Nephron (organoid): ENCODE results near the gene LRP10.
A peak's percentile ranks its signal among the peaks of the same experiment; 100 is the strongest.
"Not testable (repeated sequence)": the region's sequence is repeated elsewhere in the genome, so short reads cannot be mapped to it uniquely, and the experiment has no call there.

Source experiments
- H3K27ac Mint-ChIP-seq, 3 experiments: 2 replicates each; pipeline ENCODE4 v1.8.0; 2020; ENCODE audit warnings: mixed read lengths in 3 of 3, mild to moderate bottlenecking in 2 of 3, moderate library complexity in 1 of 3
- H3K27me3 Mint-ChIP-seq: 2 replicates; pipeline ENCODE4 v1.8.0; 2021; ENCODE audit warnings: low read depth, mild to moderate bottlenecking, moderate library complexity, mixed read lengths
- H3K36me3 Mint-ChIP-seq: 2 replicates; pipeline ENCODE4 v1.8.0; 2020; ENCODE audit warnings: low read depth, mixed read lengths
- H3K4me1 Mint-ChIP-seq: 2 replicates; pipeline ENCODE4 v1.8.0; 2020; ENCODE audit warnings: mixed read lengths
- H3K4me3 Mint-ChIP-seq, 3 experiments: 2 replicates each; pipeline ENCODE4 v1.8.0; 2020; ENCODE audit warnings: mild to moderate bottlenecking in 3 of 3, mixed read lengths in 3 of 3, moderate library complexity in 2 of 3
- H3K9me3 Mint-ChIP-seq: 2 replicates; pipeline ENCODE4 v1.8.0; 2020; ENCODE audit warnings: mixed read lengths
- CTCF ChIP-seq, 3 experiments: fragments of 200-600 bp; sonication (generic); IDR thresholded peaks; one replicate each; pipeline ENCODE4 v1.5.0; 2021; ENCODE audit warnings: antibody characterized with exemption in 3 of 3; ENCODE audit not compliant: unreplicated experiment in 3 of 3

LRP10 gene

DNA sequence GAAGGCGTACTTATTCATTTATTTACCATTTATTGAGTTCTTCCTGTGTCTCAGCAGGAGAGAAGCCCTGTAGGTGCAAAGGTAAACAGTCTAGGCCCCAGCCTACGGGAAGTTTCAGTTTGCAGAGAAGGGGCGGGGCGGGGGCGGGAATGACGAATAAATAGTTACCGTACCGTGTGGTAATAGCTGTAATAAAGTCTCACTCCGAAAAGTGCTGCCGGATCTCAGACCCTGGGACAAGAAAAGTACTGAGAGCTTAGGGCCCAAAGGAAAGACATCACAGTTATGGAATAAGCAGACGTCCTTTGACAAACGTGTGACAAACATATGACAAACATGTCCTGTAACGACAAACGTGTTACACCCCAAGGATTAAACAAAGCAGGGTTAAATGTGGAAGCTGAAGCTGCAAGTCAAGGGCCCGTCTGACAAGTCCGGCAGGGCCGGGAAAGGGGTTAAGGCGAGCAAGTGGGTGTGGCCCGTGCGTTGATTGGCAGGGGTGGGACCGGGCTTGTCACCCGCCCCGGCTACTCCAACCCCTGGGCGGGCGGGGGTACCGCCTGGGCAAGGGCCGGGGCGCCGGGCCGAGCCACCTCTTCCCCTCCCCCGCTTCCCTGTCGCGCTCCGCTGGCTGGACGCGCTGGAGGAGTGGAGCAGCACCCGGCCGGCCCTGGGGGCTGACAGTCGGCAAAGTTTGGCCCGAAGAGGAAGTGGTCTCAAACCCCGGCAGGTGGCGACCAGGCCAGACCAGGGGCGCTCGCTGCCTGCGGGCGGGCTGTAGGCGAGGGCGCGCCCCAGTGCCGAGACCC is at the start of gene LRP10:
TSS of gene LRP10 (plus strand) at position 517 of the 809 bp plus-strand sequence. CDS start 564 bp downstream, outside the sequence.
- H3K36me3 Mint-ChIP-seq = peaks cover 16% of the 10 kb centered on the region
- peak within 1 kb of the TSS; percentile 89 to 98 (median 98) for H3K27ac Mint-ChIP-seq
- H3K4me3 Mint-ChIP-seq = peak within 1 kb of the TSS; percentile 92 to 98 (median 97)
- H3K4me1 Mint-ChIP-seq = peaks cover 13% of the 10 kb centered on the region
- H3K27me3 Mint-ChIP-seq = no peaks in the 10 kb centered on the region
- TF ChIP-seq CTCF (IDR thresholded peaks at IDR 0.05; ENCODE audit: unreplicated experiment in 3 of 3) = no peak
- no peaks in the 10 kb centered on the region for H3K9me3 Mint-ChIP-seq

DNA sequence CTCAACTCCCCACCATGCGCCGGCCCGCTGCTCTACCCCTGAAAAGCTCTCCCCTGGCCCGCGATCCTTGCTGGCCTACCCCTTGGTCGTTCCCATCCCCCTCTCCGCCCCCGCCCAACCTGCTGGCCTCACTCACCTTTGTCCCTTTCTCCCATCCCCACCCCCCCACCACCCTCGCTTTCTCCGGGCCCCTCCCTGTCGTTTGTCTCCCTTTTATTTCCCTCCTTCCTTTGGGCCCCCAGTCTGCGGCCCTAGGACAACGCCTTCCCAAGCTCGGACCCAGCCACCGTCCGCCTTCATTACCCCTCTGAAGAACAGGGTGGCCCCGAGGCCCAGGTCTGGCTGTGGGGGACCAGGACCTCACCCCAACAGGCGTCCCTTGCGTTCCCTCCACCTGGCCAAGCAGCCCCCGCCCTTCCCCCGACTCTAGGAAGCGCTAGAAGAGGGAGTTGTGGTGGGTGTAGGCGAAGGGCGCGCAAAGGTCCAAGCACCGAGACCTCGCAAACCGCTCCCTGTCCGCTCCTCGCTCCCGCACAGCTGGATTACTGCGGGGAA is 49.4 kb upstream of the LRP10 start:
- Mint-ChIP-seq H3K4me1 (peaks cover 55% of the 10 kb centered on the region), H3K9me3 (no peaks in the 10 kb centered on the region), H3K4me3 (peak overlapping the region; percentile 73 to 85 (median 76)), H3K27ac (peak overlapping the region; percentile 91 to 93 (median 91)), H3K27me3 (peaks cover 7% of the 10 kb centered on the region), H3K36me3 (no peaks in the 10 kb centered on the region)
- no peak for TF ChIP-seq CTCF (IDR thresholded peaks at IDR 0.05; ENCODE audit: unreplicated experiment in 3 of 3)

- Mint-ChIP-seq H3K27ac (peak overlapping the region; percentile 91 to 93 (median 91)), H3K4me3 (peak overlapping the region; percentile 73 to 85 (median 76)), H3K27me3 (peaks cover 7% of the 10 kb centered on the region), H3K36me3 (no peaks in the 10 kb centered on the region), H3K9me3 (no peaks in the 10 kb centered on the region), H3K4me1 (peaks cover 54% of the 10 kb centered on the region)
- TF ChIP-seq CTCF (IDR thresholded peaks at IDR 0.05; ENCODE audit: unreplicated experiment in 3 of 3) = peak; percentile 88 to 98 (median 93)
Observed at GRCh38 chr14:22822571-22823098, 48.9 kb upstream of the LRP10 start.

- peaks cover 7% of the 10 kb centered on the region for H3K27me3 Mint-ChIP-seq
- H3K36me3 Mint-ChIP-seq = no peaks in the 10 kb centered on the region
- H3K27ac Mint-ChIP-seq = peak overlapping the region; percentile 51 to 86 (median 81)
- H3K9me3 Mint-ChIP-seq = no peaks in the 10 kb centered on the region
- peak overlapping the region; percentile 19 to 45 (median 41) for H3K4me3 Mint-ChIP-seq
- no peak for TF ChIP-seq CTCF (IDR thresholded peaks at IDR 0.05; ENCODE audit: unreplicated experiment in 3 of 3)
- H3K4me1 Mint-ChIP-seq = peaks cover 43% of the 10 kb centered on the region
Observed at GRCh38 chr14:22824711-22825359, 46.7 kb upstream of the LRP10 start.

DNA sequence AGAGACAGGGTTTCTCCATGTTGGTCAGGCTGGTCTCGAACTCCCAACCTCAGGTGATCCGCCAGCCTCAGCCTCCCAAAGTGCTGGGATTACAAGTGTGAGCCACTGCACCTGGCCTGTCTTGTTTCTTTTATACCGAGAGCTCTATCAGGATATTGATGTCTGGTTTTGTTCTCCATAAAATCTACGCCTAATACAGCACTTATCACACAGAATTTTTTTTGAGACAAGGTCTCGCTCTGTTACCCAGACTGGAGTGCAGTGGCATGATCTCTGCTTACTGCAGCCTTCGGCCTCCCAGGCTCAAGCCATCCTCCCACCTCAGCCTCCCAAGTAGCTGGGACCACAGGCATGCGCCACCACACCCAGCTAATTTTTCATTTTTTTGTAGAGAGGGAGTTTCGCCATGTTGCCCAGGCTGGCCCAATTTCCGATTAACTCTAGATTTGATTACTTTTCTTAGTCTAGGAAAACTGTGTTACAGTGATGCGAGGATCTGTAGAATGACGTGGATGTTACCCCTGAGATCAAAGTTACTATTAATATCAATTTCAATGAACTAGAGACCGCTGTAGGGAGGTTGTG is 42.4 kb upstream of the LRP10 start:
- Mint-ChIP-seq H3K27ac (peak overlapping the region; percentile 58 to 95 (median 90)), H3K4me3 (peak overlapping the region; percentile 84 to 96 (median 85))

More for the DNA sequence above, 42.4 kb upstream of the LRP10 start:
- Mint-ChIP-seq H3K4me1 (peaks cover 27% of the 10 kb centered on the region), H3K36me3 (peaks cover 11% of the 10 kb centered on the region)
- not testable (repeated sequence) for H3K9me3 Mint-ChIP-seq, H3K27me3 Mint-ChIP-seq
